ENCODE measurements around the gene VAMP8. TPM values are rescaled to one million over a fixed set of nuclear protein-coding genes. Genes with fewer than 3 reads are reported as not detected.
"Not testable (repeated sequence)": the region's sequence is repeated elsewhere in the genome, so short reads cannot be mapped to it uniquely, and the experiment has no call there.

The VAMP8 gene
- total and polyA plus RNA-seq, 2 experiments from 2014 or later, result 15.7 to 39.4 TPM

DNA sequence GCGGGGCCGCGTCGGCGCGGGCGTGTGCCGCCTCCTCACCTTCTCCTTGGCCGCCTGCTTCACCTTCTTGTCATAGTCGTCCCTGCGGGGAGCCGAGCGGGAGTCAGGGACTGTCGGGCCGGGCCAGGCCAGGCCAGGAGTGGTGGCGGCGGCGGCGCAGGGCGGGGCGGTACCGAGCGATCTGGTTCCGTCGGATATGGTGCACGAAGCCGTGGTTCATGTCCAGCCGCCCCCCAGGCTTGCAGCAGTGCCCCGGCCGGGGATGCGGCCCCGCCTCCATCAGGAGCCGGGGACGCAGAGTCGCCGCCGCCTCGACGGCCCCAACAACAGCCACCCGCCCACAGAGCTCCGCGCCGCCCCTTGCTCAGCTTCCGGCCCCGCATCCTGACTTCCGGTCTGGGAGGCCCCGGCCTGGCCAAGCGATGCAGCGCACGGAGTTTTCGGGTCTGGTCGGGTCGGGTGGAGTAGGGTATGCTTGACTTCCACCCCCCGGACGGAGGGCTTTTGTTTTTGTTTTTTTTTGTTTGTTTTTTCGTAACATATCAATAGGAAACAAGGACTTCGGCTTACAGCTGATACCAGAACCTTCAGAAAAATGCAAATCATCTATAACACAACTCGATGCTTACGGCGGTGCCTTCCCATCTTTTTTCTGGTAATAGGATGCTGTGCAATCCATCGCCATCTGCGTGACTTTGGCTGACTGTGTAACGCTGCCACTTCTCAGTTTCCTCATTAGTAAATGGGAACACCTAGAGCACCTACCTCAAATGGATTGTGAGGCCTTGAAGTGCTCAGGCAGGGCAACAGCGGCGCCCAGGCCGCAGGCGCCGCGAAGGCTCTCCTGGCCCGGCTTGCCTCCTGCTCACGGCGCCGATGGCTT, 34.6 kb downstream of the VAMP8 start, which contains the start of gene C2orf68:
C2orf68 (minus strand) TSS at position 362 of the 883 bp plus-strand sequence; CDS start at position 280, 82 bp downstream.
- H3K27ac ChIP-seq, result peak within 1 kb of the TSS; percentile 74
- peak within 1 kb of the TSS; percentile 90 for H3K4me3 ChIP-seq
- DNase-seq (ENCODE audit: low read depth in 1 of 2, low spot score in 1 of 2), result peak; percentile 89 to 94
- H3K9me3 ChIP-seq (ENCODE audit: low read depth), result no peaks in the 10 kb centered on the region
- H3K4me1 ChIP-seq (ENCODE audit: low read depth), result peaks cover 6% of the 10 kb centered on the region
- H3K27me3 ChIP-seq, result no peaks in the 10 kb centered on the region
- H3K36me3 ChIP-seq, result peaks cover 5% of the 10 kb centered on the region
- TF ChIP-seq, protein P1, sequence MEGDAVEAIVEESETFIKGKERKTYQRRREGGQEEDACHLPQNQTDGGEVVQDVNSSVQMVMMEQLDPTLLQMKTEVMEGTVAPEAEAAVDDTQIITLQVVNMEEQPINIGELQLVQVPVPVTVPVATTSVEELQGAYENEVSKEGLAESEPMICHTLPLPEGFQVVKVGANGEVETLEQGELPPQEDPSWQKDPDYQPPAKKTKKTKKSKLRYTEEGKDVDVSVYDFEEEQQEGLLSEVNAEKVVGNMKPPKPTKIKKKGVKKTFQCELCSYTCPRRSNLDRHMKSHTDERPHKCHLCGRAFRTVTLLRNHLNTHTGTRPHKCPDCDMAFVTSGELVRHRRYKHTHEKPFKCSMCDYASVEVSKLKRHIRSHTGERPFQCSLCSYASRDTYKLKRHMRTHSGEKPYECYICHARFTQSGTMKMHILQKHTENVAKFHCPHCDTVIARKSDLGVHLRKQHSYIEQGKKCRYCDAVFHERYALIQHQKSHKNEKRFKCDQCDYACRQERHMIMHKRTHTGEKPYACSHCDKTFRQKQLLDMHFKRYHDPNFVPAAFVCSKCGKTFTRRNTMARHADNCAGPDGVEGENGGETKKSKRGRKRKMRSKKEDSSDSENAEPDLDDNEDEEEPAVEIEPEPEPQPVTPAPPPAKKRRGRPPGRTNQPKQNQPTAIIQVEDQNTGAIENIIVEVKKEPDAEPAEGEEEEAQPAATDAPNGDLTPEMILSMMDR (IDR thresholded peaks at IDR 0.05; ENCODE audit: low read depth, low read length), result no peak

DNA sequence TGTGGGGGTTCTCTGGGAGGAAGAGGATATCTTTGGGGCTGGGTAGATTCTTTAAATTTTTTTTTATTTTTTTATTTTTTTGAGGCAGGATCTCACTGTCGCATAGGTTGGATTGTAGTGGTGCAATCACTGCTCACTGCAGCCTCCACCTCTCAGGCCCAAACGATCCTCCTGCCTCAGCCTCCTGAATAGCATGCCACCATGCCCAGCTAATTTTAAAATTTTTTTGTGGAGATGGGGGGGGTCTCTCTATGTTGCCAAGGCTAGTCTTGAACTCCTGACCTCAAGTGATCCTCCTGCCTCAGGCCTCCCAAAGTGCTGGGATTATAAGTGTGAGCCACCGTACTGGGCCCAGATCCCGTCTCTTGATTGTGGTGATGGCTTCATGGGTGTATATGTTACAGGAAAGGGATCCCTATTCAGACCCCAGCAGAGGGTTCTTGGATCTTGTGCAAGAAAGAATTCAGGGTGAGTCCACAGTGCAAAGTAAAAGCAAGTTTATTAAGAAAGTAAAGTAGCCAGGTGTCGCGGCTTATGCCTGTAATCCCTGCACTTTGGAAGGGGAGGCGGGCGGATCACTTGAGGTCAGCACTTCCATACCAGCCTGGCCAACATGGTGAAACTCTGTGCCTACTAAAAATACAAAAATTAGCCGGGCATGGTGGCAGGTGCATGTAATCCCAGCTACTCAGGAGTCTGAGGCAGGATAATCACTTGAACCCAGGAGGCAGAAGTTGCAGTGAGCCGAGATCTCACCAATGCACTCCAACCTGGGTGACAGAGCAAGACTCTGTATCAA, 36.5 kb downstream of the VAMP8 start:
- TF ChIP-seq, protein P1 (IDR thresholded peaks at IDR 0.05; ENCODE audit: low read depth, low read length), result no peak
- Histone ChIP-seq H3K4me3 (no peak overlapping the region), H3K9me3 (ENCODE audit: low read depth) (no peaks in the 10 kb centered on the region), H3K4me1 (ENCODE audit: low read depth) (peaks cover 10% of the 10 kb centered on the region), H3K36me3 (peaks cover 3% of the 10 kb centered on the region), H3K27ac (peak overlapping the region; percentile 12), H3K27me3 (no peaks in the 10 kb centered on the region)
- no peak for DNase-seq (ENCODE audit: low read depth in 1 of 2, low spot score in 1 of 2)

DNA sequence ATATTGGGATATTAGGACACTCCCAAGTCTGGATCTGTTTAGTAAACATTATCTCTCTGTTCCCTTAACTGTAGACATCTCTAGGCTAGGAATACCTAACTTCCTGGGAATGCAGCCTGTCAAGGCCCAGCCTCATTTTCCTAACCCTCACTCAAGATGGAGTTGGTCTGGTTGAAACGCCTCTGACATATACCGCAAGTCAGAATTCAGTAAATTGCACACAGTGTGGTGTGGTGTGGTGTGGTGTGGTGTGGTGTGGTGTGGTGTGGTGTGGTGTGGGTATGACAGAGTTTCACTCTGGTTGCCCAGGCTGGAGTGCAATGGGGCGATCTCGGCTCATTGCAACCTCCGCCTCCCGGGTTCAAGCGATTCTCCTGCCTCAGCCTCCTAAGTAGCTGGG, 37.4 kb downstream of the VAMP8 start:
- H3K36me3 ChIP-seq; H3K27me3 ChIP-seq; H3K4me3 ChIP-seq; H3K9me3 ChIP-seq (ENCODE audit: low read depth); H3K27ac ChIP-seq; H3K4me1 ChIP-seq (ENCODE audit: low read depth); DNase-seq (ENCODE audit: low read depth in 1 of 2, low spot score in 1 of 2): not testable (repeated sequence)

DNA sequence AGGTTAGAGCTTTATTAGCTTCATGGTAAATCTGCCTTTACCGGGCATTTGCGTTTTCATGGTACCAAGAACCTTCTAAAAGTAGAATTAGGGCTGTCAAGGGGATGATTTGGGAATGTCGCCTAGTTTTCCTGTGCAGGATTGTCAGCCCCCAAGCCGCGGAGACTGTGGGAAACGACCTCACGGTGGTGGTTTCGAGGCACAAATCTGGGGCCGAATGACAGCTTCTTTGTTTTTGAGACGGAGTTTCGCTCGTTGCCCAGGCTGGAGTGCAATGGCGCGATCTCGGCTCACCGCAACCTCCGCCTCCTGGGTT, 38.0 kb downstream of the VAMP8 start:
- no peak for DNase-seq (ENCODE audit: low read depth in 1 of 2, low spot score in 1 of 2)
- peaks cover 5% of the 10 kb centered on the region for H3K36me3 ChIP-seq
- TF ChIP-seq, protein P1 (IDR thresholded peaks at IDR 0.05; ENCODE audit: low read depth, low read length), result no peak
- peaks cover 10% of the 10 kb centered on the region for H3K4me1 ChIP-seq (ENCODE audit: low read depth)
- no peaks in the 10 kb centered on the region for H3K27me3 ChIP-seq
- H3K27ac ChIP-seq, result peak overlapping the region; percentile 85
- H3K4me3 ChIP-seq, result no peak overlapping the region
- no peaks in the 10 kb centered on the region for H3K9me3 ChIP-seq (ENCODE audit: low read depth)

DNA sequence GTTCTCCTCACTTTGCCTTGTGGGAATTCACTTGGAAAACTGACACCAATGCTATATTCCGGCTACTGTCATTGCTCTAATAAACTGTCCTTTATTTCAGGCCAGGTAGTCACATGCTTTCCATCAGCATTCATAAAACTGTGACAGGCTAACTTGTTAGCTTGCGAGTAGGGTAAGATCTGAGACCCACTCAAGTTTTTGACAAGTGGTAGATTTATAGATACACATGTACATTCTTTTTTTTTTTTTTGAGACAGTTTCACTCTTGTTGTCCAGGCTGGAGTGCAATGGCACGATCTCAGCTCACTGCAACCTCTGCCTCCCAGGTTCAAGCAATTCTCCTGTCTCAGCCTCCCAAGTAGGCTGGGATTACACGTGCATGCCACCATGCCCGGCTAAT, 40.3 kb downstream of the VAMP8 start:
- H3K4me3 ChIP-seq, result not testable (repeated sequence)

DNA sequence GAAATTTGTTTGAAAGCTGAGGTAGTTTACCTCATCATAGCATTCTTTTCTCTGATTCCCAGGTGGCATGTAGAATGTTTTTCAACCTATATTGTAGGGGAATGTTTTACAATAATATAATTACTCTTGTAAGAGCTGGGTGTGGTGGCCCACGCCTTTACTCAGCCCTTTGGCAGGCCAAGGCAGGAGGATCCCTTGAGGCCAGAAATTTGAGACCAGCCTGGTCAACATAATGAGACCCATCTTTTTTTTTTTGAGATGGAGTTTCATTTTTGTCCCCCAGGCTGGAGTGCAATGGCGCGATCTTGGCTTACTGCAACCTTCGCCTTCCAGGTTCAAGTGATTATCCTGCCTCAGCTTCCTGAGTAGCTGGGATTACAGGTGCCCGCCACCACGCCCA, 42.2 kb downstream of the VAMP8 start:
- no peaks in the 10 kb centered on the region for H3K27me3 ChIP-seq
- H3K36me3 ChIP-seq, result peaks cover 35% of the 10 kb centered on the region
- no peak overlapping the region for H3K4me3 ChIP-seq
- H3K9me3 ChIP-seq (ENCODE audit: low read depth), result no peaks in the 10 kb centered on the region
- DNase-seq (ENCODE audit: low read depth in 1 of 2, low spot score in 1 of 2), result no peak
- no peak overlapping the region for H3K27ac ChIP-seq
- TF ChIP-seq, protein P1 (IDR thresholded peaks at IDR 0.05; ENCODE audit: low read depth, low read length), result no peak
- H3K4me1 ChIP-seq (ENCODE audit: low read depth), result peaks cover 7% of the 10 kb centered on the region

More for the DNA sequence above, 40.3 kb downstream of the VAMP8 start:
- not testable (repeated sequence) for H3K4me1 ChIP-seq (ENCODE audit: low read depth); H3K27me3 ChIP-seq; DNase-seq (ENCODE audit: low read depth in 1 of 2, low spot score in 1 of 2); H3K27ac ChIP-seq; H3K9me3 ChIP-seq (ENCODE audit: low read depth)
- peaks cover 18% of the 10 kb centered on the region for H3K36me3 ChIP-seq

Data from cardiac muscle cell (in vitro differentiated cells and primary cell).